Stimulated activated CD8-positive, alpha-beta memory T cell treated with anti-CD3 and anti-CD28 coated beads, Interleukin-15, amount 100 ng/mL, for 4 hours (primary cell): ENCODE data around the gene OSGEP.

Experiments used
- DNase-seq, 2 donors: peaks; one replicate each; pipeline ENCODE4 v3.0.0-alpha.2; 2020; ENCODE audit warnings: low read depth in 2 of 2

The OSGEP gene

DNA sequence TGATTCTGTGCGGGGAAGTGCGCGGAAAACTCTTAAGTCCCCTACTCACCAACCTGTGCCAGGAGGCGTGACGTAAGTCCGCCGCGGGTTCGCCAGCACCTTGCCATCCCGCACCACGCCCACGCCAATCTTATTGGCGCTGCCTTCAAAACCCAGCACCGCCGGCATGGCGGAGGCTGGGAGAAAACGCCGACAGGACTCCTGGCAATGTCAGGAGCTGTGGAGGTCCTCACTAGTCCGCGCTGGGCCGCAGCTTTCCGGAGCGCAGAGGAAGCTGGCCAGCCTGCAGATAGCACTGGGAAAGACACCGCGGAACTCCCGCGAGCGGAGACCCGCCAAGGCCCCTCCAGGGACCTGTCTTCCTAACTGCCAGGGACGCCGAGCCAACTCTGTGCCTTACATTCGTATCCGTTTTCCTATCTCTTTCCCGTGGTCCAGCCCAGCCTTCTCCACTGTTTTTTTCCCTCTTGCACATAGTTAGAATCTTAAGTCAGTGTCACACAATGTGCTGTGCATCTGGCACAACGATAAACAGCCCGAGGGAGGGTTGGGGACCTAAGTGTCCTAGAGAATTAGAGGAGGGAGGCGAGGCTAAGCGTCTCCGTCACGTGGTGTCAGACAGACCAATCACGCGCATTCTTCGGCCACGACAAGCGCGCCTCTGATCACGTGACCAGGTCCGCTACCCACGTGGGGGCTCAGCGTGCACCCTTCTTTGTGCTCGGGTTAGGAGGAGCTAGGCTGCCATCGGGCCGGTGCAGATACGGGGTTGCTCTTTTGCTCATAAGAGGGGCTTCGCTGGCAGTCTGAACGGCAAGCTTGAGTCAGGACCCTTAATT is at the start of gene OSGEP, which contains the start of gene APEX1:
TSS of gene OSGEP (minus strand) at position 297 of the 839 bp plus-strand sequence. CDS start at position 168, 129 bp downstream.
TSS of gene APEX1 (plus strand) at position 711 of the 839 bp plus-strand sequence. CDS start 420 bp downstream, outside the sequence.
- peak; percentile 93 to 98 for DNase-seq

DNA sequence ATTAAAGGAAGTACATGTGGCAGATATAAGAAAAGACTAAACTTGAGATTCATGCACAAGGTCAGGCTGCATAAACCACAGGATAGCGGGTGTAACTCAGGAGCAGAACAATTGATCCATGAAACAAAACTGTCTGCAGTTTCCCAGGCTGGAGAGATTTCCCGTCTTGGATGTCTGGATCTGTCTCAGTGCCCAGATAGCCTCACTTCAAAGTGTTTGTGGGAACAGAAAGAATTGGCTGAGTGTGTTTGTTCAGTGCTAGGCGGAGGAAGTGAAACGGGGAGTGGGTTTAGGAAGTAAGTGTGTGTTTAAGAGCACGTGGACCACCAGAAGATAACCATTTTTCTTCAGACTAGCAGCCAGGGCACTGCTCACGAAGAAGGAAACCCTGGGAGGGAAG is 49.3 kb upstream of the OSGEP start:
- no peak for DNase-seq

DNA sequence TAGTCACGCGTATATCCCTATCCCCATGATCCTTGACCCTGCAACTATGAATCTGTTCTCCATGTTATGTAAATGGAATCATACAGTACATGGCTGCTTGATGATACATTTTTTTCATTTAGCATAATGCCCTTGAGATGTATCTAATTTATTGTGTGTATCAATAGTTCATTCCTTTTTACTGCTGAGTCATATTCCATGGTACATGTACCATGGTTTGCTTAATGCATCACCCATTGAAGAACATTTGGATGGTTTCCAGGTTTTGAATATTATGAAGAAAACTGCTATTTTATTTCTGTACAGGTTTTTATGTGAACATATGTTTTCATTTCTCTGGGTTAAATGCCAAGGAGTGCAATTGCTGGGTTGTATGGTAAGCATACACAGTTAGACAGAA is 46.7 kb upstream of the OSGEP start:
- DNase-seq: no peak

DNA sequence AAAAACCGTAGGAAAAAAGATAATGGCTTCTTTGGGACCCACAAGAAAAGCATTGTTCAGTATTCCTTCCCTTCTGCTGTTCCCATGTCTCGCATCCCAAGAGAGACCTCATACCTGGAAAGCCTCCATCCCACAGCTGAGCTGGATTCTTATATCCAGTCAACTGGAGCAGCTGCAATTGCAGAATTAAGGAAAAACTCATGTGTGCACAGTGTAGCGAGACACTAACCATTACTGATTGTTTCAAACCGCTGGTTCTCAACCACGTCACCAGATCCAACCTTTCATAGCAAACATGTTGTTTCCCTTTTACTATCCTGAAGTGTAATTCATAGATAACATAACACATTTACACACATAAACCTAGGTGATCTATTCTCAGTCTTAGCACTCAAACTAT is 45.3 kb upstream of the OSGEP start:
- DNase-seq: no peak

DNA sequence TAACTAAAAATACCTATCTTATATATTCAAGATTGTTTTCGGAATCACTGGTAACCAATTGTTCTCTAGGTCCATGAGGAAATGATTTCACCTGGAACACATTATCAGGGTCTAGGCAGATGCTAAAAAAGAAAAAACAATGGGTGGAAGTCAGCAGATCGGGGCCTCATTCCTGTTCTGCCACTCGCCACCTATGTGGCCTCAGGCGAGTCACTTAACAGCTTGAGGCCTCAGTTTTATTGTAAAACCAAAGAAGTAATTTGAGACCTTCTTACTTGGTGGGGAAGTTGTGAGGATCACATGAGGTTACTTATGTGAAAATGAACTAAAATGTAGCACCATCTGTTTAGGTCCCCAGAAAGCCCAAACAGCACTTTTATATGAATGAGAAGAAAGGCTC is 44.5 kb upstream of the OSGEP start:
- DNase-seq: no peak

DNA sequence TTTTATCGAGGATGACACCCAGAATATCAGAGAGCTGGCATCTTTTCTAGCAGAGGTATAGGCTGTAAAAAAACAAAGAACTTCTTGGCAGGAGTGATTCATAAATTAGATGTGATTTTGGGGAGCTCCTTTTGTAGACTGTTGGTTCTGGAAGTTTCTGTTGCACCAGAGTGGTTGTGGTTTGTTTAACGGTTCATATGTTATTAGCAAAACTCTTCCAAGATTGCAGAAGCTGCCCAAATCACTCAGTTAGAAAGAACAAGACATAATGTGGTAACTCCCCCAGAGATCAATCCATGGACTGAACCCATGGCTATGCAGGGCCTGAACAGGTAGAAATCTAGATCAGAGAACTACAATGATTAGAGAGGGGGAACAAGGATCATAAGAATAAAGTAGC is 44.0 kb upstream of the OSGEP start:
- no peak for DNase-seq

DNA sequence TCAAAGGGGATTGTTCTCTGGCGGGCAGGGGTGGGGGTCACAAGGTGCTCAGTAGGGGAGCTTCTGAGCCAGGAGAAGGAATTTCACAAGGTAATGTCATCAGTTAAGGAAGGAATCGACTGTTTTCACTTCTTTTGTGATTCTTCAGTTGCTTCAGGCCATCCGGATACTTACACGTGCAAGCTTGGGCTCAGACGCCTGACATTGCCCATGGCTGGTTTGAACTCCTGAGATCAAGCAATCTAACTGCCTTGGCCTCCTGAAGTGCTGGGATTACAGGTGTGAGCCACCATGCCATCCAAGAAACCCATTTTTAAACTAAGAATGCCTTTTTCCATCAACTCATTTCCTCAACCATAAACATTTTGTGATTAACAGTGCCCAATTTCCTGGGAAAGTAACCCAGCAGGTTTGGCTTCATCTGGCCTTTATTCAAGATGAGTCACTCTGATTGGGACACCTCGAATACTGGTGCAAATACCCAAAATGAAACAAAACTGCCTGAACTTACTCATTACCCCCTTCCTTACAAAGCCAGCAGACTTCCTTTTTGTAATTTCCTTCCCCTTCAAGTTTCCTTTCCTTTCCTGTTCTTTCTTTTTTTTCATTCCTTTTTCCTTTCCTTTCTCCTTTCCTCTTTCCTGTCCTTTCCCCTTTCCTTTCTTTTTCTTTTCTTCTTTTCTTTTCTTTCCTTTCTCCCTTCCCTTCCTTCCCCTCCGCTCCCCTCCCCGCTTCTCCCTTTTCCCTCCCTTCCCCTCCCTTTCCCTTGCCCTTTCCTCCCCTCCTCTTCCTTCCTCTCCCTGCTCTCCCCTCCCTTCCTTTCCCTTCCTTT is 40.5 kb upstream of the OSGEP start:
- no peak for DNase-seq

DNA sequence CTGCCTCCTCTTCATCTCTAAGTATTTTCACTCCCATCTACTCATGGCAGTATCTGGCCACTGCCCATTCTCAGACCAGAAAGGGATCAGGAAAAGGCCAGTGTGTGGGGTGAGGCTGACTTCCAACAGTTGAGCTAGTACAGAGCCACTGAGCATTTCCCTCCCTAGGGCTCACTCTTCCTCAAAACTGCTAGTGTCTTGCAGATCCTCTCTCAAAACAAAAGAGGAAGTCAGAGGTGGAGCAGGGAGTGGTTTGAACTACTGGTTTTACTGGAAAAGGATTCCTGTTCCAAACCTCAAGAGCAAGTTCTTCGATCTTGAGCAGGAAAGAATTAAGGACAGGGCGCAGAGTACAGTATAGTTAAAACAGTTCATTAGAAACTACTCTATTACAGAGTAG is 39.0 kb upstream of the OSGEP start:
- DNase-seq: no peak

DNA sequence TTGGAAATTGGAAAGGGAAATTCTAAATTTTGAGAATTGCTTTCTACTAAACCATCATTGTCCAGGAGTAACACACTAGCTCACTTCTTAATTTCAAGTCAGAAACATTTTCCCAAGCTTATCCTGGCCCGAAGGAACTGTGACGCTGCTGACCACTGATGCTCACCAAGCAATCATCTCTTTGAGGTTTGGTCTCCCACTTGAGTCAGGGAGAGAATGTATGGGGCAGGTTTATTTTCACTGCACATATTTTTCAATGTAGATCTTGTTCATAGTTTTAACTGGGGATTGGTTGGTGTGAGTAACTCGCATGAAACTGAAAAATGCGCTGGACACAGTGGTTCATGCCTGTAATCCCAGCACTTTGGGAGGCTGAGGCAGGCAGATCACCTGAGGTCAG is 37.9 kb upstream of the OSGEP start:
- no peak for DNase-seq

DNA sequence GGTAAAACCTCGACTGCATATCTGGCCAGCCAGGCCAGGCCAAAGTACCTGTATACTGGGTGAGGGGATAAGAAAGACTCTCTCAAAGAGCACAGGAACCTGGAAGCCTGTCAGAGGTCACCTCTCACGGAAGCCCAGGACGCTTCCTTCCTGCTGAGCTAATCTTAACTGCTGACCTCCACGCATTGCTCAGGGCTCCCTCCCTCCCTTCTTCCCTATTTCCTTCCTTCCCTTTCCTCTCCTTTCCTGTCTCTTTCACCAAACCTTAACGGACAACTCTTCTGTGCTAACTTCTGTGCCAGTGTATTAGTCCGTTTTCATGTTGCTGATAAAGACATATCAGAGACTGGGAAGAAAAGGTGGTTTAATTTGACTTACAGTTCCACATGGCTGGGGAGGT is 36.0 kb upstream of the OSGEP start:
- DNase-seq: no peak

DNA sequence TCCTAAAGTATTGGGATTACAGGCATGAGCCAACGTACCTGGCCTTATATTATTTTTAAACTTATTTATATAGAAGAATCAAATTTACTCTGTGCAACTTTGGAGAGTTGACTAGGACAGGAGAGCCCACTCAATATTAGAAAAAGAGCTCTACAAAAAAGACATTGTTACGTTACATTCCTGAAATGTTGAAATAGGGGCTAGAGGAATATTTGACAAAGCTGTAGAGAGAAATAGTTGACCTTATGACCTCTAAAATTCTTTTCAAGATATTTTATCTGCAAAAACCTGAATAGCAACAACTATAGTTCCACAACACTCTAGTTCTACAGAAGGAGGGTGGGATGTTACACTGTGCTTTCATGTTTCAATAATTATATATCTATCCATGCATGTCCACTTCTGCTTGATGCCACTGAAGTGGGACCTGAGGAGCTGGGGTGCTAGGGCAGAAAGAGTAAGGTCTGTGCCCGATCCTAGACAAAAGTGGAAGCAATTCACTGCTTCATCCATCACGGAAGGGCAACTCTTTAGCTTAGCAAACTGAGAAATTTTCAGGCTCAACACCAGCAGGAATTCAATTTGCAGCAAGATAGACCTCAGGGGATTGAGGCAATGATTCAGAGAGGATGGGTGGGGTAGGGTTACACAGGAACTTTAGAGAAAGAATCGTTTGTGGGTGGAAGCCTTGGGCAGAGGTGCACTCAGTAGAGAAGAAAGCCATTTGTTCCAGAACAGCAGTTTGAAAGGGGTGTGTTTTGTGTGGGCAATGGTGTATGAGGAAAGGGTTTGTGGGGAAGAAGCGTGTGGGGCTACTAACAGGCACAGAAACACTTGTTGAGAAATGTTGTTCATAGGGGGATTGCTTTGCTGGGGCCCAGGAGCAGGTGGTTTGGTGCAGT is 34.7 kb upstream of the OSGEP start:
- no peak for DNase-seq

DNA sequence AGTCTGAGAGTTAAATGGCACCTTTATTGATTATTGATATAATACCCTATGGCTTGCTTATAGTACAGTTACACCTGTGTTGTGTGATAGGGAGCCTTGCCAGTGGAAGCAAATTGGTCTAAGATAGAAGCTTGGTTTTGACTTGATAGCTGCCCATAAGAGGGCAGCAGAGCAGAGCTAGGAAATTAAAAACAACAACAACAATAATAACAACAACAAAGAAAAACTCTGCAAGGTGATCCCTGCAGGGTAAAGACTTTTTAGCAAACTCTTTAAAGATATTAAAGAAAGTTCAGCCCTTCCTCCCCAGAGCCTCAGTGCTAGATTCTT is 32.7 kb upstream of the OSGEP start:
- DNase-seq: no peak

DNA sequence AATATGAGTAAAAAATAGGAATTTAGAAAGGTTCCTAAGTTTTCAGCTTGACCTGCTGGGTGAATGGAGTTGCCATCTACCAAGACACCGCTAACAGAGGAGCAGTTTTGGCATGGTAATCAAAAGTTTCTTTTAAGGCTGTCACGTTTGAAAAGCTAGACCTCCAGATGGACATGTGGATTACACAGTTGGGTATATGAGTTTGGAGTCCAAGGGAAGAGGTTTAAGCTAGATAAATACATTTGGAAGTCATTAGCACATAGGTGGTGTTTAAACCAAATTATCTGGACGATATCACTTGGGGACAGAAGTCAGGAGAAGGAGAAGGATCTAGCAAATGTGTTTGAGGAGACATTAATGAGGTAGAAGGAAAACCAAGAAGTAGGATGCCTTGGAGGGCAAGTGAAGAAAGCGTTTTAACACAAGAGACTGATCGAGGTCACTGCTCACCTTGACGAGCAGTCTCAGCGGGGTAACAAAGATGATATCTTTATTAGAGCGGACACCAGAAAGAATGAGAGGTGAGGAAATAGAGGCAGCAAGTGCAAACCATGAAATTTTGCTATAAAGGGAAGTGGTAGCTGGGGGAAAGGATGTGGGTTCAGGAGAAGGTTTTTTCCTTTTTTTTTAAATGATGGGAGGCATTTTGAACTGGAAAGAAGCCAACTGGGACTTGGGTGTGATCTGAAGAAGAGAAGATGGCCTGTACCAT is 32.2 kb upstream of the OSGEP start:
- no peak for DNase-seq

DNA sequence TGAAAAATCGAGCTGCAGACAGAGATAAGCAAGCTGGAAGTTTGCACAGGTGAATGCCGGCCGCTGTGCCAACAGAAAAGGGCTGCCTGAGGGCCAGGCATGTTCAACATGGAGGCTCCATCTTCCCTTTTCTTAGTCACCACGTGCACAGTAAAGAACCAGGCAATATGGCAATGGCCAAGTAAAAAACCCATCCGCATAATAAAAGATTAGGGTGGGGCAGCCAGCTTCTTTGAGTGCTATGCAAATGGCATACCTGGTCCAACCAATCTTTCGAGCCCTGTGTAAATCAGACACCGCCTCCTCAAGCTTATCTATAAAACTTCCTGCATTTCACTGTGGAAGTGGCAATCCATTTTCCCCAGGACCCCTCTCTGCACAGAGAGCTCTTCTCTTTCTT is 31.3 kb upstream of the OSGEP start:
- no peak for DNase-seq

DNA sequence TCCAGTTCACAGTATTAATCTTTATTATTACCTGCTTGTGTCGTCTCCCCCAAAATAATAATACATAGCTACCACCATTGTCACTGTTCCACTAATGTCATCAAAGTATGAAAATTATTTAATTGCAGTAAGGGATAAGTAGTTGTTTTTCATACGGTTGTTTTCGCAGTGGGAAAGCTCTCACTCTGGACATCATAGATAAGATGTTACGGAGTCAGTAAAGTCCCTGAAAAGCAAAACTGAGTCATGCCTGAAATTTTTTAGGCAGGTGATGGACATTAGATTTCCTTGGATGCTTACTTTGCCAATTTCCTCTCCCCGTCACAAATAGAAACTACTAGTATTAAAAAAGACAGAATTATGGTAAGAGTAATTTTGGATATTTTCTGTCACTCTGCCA is 27.8 kb upstream of the OSGEP start:
- DNase-seq: no peak

DNA sequence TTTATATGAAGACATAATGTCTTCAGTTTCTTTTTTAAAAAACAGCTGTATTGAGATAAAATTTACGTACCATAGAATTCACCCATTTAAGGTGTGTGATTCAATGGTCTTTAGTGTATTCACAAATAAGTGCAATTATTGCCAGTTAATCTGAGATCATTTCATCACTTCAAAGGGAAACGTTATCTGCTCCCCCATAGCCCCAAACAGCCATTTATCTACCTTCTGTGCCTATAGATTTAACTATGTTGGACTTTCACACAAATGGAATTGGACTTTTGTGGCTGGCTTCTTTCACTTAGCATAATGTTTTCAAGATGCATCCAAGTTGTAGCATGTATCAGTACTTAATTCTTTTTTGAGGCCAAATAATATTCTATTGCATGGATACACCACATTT is 24.3 kb upstream of the OSGEP start:
- no peak for DNase-seq

DNA sequence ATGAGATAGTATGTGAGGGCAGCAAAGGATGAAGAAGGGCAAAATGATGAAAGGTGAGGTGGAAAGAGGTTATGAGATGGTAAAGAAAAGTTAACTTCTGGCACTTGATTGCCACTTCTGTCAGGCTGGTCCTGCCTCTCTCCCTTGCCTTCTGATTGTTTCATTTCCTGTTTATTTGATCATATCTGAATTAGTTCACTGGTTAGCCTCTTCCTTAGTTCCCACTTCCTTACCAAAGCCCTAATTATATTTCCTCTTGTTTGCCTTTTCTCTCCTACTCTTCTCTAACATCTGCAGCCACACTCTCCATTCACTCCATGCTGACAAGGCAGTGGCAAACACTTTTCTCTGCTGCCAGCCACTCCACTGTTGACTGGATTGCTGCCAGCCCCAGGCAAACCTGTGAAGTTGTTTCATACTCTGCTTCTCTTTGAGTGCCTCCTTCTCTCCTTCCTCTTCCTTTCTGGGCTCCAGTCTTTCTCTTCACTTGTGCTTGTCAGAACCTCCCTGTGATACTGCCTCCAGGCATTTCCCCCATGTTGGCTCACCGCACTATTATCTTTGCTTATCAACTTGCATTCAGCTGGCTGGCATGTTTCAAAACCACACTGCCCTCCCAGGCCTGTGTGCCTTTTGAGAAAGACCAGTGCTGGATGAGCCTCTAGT is 22.7 kb upstream of the OSGEP start:
- DNase-seq: no peak

DNA sequence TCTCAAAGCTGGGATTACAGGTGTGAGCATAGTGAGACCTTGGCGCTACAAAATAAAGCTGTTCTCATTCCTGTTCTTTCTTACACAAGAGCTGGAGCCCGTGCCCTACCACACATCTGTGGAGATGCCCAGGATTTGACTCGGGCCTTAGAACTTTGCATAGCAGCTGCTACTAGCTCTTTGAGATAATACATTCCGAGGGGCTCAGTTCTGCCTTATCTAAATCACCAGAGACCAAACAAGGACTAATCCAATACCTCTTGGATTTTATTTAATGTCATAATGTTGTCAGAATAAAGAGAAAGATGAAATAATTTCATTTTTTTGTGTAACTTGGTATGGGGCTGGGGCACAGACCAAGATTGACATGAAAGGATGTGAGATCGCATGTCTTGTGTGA is 22.2 kb upstream of the OSGEP start:
- DNase-seq: no peak

DNA sequence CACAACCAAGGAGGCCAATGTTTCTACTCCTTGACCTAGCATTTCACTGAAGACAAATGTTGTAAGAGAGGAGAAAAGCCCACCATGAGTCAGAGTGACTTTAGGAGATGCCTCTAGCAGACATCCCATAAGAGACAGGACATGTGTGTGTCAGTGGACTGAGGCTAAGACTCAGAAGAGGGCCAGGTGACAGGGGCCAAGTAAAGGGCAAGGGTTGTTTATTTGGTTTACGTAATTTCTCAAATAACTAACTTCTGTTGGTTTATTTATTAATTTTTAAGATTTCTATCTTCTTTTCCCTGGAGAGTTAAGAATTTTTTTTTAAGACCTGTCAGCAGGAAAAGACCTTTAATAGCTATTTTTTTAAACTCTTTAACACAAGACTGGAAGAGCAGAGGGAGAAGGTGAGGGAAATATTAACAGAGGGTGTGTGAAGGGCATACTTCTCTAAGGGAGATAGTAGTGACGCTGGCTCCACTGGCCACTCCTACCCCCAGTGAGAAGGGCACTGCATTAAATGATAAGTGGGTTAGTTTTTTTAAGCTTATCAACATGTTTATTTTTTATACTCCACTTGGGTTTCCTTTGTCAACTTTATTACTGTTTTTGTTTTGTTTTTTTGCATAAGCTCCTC is 18.0 kb upstream of the OSGEP start:
- DNase-seq: no peak

DNA sequence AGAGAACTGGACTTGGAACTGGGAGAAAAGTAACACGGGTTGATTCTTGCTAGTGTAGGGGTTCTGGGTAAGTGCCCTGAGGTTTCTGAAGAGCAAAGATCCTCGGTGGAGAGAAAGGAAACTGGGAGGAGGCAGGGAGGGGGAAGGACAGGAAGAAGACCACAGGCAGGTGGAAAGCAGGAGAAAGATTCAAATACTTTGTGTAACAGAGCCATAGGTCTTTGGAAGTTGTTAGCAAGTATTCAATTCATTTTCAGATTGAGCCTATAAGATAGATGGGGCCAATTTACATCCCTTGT is 15.9 kb upstream of the OSGEP start:
- no peak for DNase-seq
